ENCODE results near the gene HDC.

HDC gene

DNA sequence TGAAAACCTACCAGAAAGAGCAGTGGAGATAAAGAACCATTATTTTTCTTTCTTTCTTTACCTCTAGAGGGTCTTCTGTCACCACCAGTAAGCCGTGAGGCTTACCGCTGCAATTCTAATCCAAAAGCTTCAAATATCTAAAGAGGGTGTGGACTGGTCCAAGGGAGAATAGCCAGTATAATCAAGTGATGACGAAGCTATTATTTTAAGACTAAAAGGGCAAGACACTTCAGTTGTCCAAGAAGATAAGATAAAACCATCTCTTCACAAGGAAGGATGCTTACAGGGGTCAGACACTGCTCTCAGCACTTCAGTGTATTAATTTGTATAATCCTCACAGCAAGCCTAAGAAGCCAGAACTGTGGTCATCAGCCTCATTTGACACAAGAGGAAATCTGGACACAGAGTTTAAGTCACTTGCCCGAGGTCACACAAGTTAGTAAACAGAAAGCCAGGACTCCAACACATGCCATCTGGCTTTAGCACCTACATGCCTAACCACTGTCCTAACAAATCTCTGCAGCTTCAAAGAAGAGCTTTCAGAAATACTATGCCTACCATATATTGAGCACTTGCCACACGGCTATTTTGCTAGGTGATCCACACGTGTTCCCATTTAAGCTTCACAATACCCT lies 14.6 kb downstream of the HDC start:
- no peak for DNase-seq (ENCODE audit: low spot score)
- in situ Hi-C loops (cut with MboI; ENCODE audit: low sequenced_read_pairs, unreplicated experiment): no loop called here
- TF ChIP-seq CTCF (IDR thresholded peaks at IDR 0.05; ENCODE audit: borderline replicate concordance, control extremely low read depth, extremely low read depth, insufficient read depth, missing control alignments): no peak

DNA sequence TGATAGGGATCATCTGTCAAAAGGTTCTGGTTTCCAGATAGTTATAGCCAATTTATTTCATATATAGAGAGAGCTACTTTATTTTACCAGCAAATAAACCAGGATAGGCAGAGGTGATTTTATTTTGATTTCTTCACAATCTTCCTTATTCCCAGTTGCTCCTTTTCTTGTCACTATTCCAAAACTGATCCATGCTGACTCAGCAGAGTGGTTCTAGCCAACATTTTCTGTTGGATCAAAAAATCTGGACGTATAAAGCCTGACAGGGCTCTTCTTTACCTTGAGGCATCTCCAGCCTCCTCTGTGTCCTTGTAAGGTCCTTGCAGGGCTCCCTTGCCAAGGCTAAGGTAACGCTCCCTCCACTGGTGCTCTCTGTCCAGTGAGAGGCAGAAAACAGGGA lies 15.8 kb downstream of the HDC start:
- TF ChIP-seq CTCF (IDR thresholded peaks at IDR 0.05; ENCODE audit: borderline replicate concordance, control extremely low read depth, extremely low read depth, insufficient read depth, missing control alignments): no peak
- in situ Hi-C loops (cut with MboI; ENCODE audit: low sequenced_read_pairs, unreplicated experiment): no loop called here
- DNase-seq (ENCODE audit: low spot score): no peak

DNA sequence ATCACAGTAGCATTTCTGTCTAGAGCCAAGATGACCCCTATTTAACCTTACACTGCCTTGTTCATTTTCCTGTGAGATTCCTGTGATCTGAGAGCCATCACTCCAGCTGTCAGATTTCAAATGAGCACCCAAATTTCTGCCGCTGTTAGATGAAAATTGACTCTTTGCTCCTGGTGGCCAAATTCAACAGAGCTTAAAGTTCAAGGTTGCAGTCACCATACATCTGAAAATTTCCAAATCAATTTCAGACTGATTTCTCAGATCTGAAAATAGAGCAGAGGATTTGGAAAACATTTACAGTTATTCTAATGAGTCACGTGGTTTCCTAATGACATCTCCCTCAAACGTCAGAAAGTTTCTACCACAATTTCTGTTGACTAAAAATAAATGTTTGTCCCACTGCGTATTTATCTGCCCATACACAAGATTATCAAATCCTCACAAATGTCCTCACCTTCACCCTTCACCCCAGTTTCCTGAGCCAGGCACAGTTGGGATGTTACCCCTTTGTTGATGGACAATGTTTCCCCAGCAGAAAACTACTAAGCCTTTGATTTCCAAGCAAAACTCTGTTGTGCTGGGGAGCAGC lies 16.4 kb downstream of the HDC start:
- DNase-seq (ENCODE audit: low spot score): no peak
- no peak for TF ChIP-seq CTCF (IDR thresholded peaks at IDR 0.05; ENCODE audit: borderline replicate concordance, control extremely low read depth, extremely low read depth, insufficient read depth, missing control alignments)
- in situ Hi-C loops (cut with MboI; ENCODE audit: low sequenced_read_pairs, unreplicated experiment): no loop called here

GRCh38 chr15:50247819-50248655 lies 17.5 kb downstream of the HDC start:
- in situ Hi-C loops (cut with MboI; ENCODE audit: low sequenced_read_pairs, unreplicated experiment): no loop called here
- no peak for TF ChIP-seq CTCF (IDR thresholded peaks at IDR 0.05; ENCODE audit: borderline replicate concordance, control extremely low read depth, extremely low read depth, insufficient read depth, missing control alignments)
- DNase-seq (ENCODE audit: low spot score): peak; percentile 70

DNA sequence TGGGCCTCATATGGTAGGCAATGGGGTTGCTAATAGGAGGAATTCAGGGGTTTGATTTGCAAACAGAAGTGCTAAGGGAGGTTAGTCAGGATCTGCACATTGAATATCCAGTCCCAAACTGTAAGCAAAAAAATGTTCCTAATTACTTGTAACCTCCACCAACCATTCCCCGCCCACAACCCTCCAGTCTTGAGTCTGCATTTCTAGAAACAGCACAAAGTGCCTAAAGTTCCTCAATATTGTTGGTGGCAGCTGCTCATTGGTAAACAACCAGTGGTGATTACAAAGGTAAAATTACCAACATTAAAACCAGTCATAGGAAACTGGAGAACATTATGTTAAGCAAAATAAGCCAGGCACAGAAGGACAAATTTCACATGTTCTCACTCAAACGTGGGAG lies 18.9 kb downstream of the HDC start:
- TF ChIP-seq CTCF (IDR thresholded peaks at IDR 0.05; ENCODE audit: borderline replicate concordance, control extremely low read depth, extremely low read depth, insufficient read depth, missing control alignments): no peak
- in situ Hi-C loops (cut with MboI; ENCODE audit: low sequenced_read_pairs, unreplicated experiment): no loop called here
- DNase-seq (ENCODE audit: low spot score): no peak

DNA sequence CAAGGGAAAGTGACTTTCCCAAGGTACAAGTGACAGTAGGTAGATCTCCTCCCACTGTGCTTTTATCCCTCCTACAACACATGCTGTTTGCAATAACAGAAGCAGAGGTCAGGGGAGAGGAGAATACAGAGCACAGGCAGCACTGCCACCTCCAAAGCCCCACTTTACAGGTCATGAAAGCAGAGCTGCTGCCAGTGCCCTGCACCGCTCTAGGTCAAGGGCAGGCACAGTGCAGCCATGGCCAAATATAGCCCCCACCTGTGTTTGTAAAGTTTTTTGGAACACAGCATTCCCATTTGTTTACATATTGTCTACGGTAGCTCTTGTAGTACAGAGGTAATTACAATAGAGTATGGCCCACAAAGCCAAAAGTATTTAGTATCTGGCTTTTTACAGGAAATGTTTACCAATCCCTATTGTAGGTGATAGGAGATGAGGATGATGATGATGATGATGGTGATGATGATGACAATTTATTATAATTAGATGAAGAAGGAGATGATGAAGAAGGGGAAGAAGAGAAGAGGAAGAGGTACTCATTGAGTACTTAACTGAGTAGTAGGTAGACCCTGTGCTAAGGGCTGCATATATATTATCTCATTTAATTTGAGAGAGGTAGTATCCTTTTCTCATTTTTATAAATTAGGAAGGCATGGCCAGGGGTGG lies 20.4 kb downstream of the HDC start:
- TF ChIP-seq CTCF (IDR thresholded peaks at IDR 0.05; ENCODE audit: borderline replicate concordance, control extremely low read depth, extremely low read depth, insufficient read depth, missing control alignments): no peak
- no peak for DNase-seq (ENCODE audit: low spot score)
- in situ Hi-C loops (cut with MboI; ENCODE audit: low sequenced_read_pairs, unreplicated experiment): no loop called here

Data from GM13976 (cell line).